ENCODE measurements around the gene BBC3.

The BBC3 gene

GRCh38 chr19:47188507-47189033 is 42.4 kb downstream of the BBC3 start:
- DNase-seq (ENCODE audit: low spot score): no peak

GRCh38 chr19:47187797-47188196 is 43.2 kb downstream of the BBC3 start:
- peak; percentile 94 for DNase-seq (ENCODE audit: low spot score)

DNA sequence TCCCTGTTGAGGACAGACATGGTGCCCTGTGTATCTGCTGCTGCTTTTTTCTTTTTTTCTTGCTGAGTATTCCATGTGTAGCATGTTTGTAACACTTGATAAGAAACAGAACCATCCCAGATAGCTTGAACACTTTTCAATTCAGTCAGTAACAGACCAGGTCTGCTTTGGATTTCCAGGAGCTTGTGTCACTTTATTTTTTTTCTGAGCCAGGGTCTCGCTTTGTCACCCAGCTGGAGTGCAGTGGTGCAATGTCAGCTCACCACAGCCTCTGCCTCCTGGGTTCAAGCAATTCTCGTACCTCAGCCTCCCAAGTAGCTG is 43.7 kb downstream of the BBC3 start:
- no peak for DNase-seq (ENCODE audit: low spot score)

- DNase-seq (ENCODE audit: low spot score): no peak
Observed at GRCh38 chr19:47186446-47187334, 44.3 kb downstream of the BBC3 start.

DNA sequence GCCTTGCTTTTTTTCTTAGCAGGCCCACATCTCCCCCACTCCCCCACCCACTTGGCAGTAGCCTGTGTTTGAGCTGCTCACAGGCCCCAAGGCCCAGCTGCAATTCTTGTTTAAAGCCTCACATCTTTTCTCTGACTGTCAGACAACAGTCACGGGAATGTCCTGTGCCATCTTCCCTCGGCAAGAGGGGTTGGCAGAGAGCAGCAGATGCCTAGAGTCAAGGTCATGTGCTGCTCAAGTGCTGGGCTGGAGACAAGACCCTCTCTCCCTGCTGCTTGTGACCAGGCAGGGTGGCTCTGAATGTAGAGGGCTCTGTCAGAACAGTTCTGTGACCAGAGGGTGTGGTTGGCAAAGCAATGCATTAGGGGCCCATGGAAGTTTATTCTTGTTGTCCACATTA is 47.4 kb downstream of the BBC3 start:
- no peak for DNase-seq (ENCODE audit: low spot score)

- no peak for DNase-seq (ENCODE audit: low spot score)
Observed at GRCh38 chr19:47179653-47180310, 51.2 kb downstream of the BBC3 start.

DNA sequence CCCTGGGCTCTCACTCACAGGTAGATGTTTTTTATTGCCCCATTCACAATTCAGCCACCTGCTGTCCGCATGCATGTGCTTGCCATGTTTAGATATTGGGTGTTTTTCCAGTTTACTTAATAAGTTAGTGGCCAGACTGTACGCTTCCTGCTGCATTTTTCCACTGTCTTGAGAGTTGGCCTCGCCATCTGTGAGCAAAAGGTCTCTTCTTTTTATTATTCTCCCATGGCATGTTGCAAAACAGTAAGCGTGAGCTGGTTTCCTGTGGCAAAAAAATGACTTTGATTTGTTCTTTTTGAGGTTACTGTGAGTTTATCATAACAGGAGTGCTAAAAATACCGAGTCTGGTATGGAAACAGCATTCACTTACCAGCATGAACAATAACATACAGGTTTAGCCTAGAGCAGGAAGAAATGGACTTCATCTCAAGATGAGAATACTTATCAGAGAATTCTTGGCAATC is 54.3 kb downstream of the BBC3 start:
- DNase-seq (ENCODE audit: low spot score): no peak

GRCh38 chr19:47176071-47176626 is 54.9 kb downstream of the BBC3 start:
- DNase-seq (ENCODE audit: low spot score): no peak

DNA sequence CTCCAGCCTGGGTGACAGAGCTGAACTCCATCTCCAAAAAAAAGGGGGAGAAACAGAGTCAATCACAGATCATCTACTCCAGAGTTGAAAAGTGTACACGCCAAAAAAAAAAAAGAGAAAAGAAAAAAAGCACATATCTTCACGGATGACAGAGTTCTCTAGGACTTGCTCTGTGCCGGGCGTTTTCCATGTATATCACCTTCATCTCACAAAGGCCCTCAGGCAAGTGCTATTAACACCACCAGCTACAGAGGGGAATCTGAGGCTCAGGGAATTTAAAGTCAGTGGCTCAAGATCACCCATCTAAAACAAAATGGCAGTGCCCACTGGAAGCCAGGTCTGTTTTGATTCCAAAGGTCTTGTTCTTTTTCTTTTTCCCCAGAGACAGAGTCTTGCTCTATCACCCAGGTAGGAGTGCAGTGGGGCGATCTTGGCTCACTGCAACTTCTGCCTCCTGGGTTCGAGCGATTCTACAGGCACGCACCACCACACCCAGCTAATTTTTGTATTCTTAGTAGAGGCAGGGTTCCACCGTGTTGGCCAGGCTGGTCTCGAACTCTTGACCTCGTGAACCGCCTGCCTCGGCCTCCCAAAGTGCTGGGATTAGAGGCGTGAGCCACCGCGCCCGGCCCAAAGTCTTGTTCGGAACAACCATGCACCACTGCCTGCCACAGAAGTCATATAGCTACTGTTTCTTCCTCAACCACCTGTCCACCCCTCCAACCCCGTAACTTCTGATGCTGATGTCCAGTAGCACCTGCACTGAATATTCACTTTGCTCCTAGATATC is 58.1 kb downstream of the BBC3 start:
- no peak for DNase-seq (ENCODE audit: low spot score)
